HCT116 (cell line): ENCODE results near the gene CACNG6. TPM values are rescaled to one million over a fixed set of nuclear protein-coding genes. Genes with fewer than 3 reads are reported as not detected.

Experiments
- ATAC-seq: fragments of 200-7000 bp; cut with Tn5 transposase; 2 replicates; pipeline ENCODE4 v1.9.1; 2020; ENCODE audit warnings: mild to moderate bottlenecking, moderate library complexity
- BruUV-seq: library from RNA; stranded (reverse); fragments of 400-500 nt; replicated peaks from 2 replicates; lab custom pipeline; 2021; lab: Mats Ljungman, UMichigan
- CTCF ChIA-PET: fragments of 300-600 bp; sonication (Branson Sonifier 250); formaldehyde crosslinking; loops from one replicate; lab custom pipeline; 2021; ENCODE audit warnings: antibody characterized with exemption; lab: Charles Lee
- POLR2A ChIA-PET: fragments of 300-600, 350-600 bp; sonication (Branson Sonifier 250); formaldehyde crosslinking; loops from one replicate; lab custom pipeline; 2021; ENCODE audit warnings: antibody characterized with exemption; lab: Charles Lee
- RAD21 ChIA-PET, 2 experiments: fragments of 300-600 bp; sonication (Branson Sonifier 250); formaldehyde crosslinking; loops; one replicate each; lab custom pipeline; 2023; ENCODE audit warnings: low total read pairs in 2 of 2; ENCODE audit not compliant: uncharacterized antibody in 2 of 2, unreplicated experiment in 2 of 2, low non-redundant PET in 1 of 2; lab: Charles Lee
- DNase-seq: peaks from one replicate; pipeline ENCODE4 v3.0.0-alpha.2; 2010; ENCODE audit warnings: low read depth, low spot score
- H2AFZ ChIP-seq: fragments of 200-600 bp; shearing (Covaris generic), sonication (generic); 2 replicates; pipeline ENCODE4 v1.6.1; 2017; ENCODE audit warnings: low read depth, mixed run types, mixed read lengths, antibody characterized with exemption, low read length; ENCODE audit not compliant: poor library complexity, severe bottlenecking
- H3K27ac ChIP-seq: 2 replicates; pipeline ENCODE4 v1.5.1; 2012; ENCODE audit warnings: low read depth, low read length
- H3K27me3 ChIP-seq: fragments of 200-600 bp; sonication (generic); 2 replicates; pipeline ENCODE4 v1.6.1; 2016; ENCODE audit warnings: mixed run types, low read length, mixed read lengths; ENCODE audit not compliant: insufficient read depth
- H3K36me3 ChIP-seq, 2 experiments: fragments of 200-500 bp in 1 of 2; fragments of 200-600 bp in 1 of 2; sonication (Bioruptor generic) in 1 of 2; sonication (generic) in 1 of 2; 2 replicates each; pipeline versions ENCODE4 v1.5.1 to v1.6.1; 2014 to 2016; ENCODE audit warnings: low read length in 2 of 2, inconsistent platforms in 1 of 2, mixed read lengths in 1 of 2, mixed run types in 1 of 2; ENCODE audit not compliant: insufficient read depth in 2 of 2, control insufficient read depth in 1 of 2
- H3K4me1 ChIP-seq, 2 experiments: fragments of 200-600 bp in 1 of 2; sonication (generic) in 1 of 2; 2 replicates each; pipeline versions ENCODE4 v1.5.1 to v1.6.1; 2012 to 2017; ENCODE audit warnings: low read length in 2 of 2, inconsistent platforms in 1 of 2, mild to moderate bottlenecking in 1 of 2, mixed read lengths in 1 of 2, mixed run types in 1 of 2, moderate library complexity in 1 of 2; ENCODE audit not compliant: insufficient read depth in 2 of 2, control insufficient read depth in 1 of 2
- H3K4me2 ChIP-seq: fragments of 200-600 bp; sonication (generic); 2 replicates; pipeline ENCODE4 v1.6.1; 2017; ENCODE audit warnings: mixed run types, low read length, mixed read lengths
- H3K4me3 ChIP-seq, 2 experiments: fragments of 200-600 bp in 1 of 2; sonication (generic) in 1 of 2; replicated peaks in 1 of 2; 2 replicates each; pipeline ENCODE4 v1.5.1; 2011 to 2016; ENCODE audit warnings: low read length in 2 of 2, control low read depth in 1 of 2, low read depth in 1 of 2, mild to moderate bottlenecking in 1 of 2, mixed read lengths in 1 of 2, mixed run types in 1 of 2
- H3K79me2 ChIP-seq: fragments of 200-600 bp; sonication (generic); 2 replicates; pipeline ENCODE4 v1.6.1; 2017; ENCODE audit warnings: mild to moderate bottlenecking, mixed run types, low read length, moderate library complexity, mixed read lengths; ENCODE audit not compliant: insufficient read depth
- H3K9ac ChIP-seq: fragments of 200-600 bp; sonication (generic); 2 replicates; pipeline ENCODE4 v1.6.1; 2016; ENCODE audit warnings: low read length, mixed read lengths
- H3K9me2 ChIP-seq: fragments of 200-600 bp; sonication (generic), shearing (Covaris generic); 2 replicates; pipeline ENCODE4 v1.6.1; 2017; ENCODE audit warnings: mixed run types, mild to moderate bottlenecking, moderate library complexity; ENCODE audit not compliant: insufficient read depth
- H3K9me3 ChIP-seq, 2 experiments: fragments of 200-500 bp in 1 of 2; fragments of 200-600 bp in 1 of 2; sonication (Bioruptor generic) in 1 of 2; sonication (generic) in 1 of 2; 2 replicates each; pipeline ENCODE4 v1.6.1; 2014 to 2017; ENCODE audit warnings: low read length in 2 of 2, mixed read lengths in 2 of 2, inconsistent platforms in 1 of 2, low read depth in 1 of 2, mild to moderate bottlenecking in 1 of 2, mixed run types in 1 of 2, moderate library complexity in 1 of 2; ENCODE audit not compliant: control insufficient read depth in 1 of 2, insufficient read depth in 1 of 2
- H4K20me1 ChIP-seq: fragments of 200-600 bp; sonication (generic), shearing (Covaris generic); 2 replicates; pipeline ENCODE4 v1.6.1; 2017; ENCODE audit warnings: mixed run types, mild to moderate bottlenecking, moderate library complexity; ENCODE audit not compliant: insufficient read depth
- ATF3 ChIP-seq: IDR thresholded peaks from 2 replicates; pipeline ENCODE4 v1.6.1; 2012
- CBX3 ChIP-seq: IDR thresholded peaks from 2 replicates; pipeline ENCODE4 v1.6.1; 2012; ENCODE audit warnings: low read depth
- CEBPB ChIP-seq: IDR thresholded peaks from 2 replicates; pipeline ENCODE4 v1.6.1; 2012; ENCODE audit warnings: low read depth
- EGR1 ChIP-seq: IDR thresholded peaks from 2 replicates; pipeline ENCODE4 v1.6.1; 2012; ENCODE audit warnings: low read depth
- ELF1 ChIP-seq: IDR thresholded peaks from 2 replicates; pipeline ENCODE4 v1.6.1; 2012; ENCODE audit warnings: low read depth, borderline replicate concordance
- EZH2 ChIP-seq: fragments of 200-600 bp; sonication (generic); IDR thresholded peaks from 2 replicates; pipeline ENCODE4 v1.6.1; 2017; ENCODE audit warnings: antibody characterized with exemption, mixed run types
- EZH2phosphoT487 ChIP-seq: fragments of 200-600 bp; IDR thresholded peaks from 2 replicates; pipeline ENCODE4 v1.6.1; 2018; ENCODE audit warnings: antibody characterized with exemption, borderline replicate concordance
- FOSL1 ChIP-seq: IDR thresholded peaks from 2 replicates; pipeline ENCODE4 v1.6.1; 2012; ENCODE audit warnings: low read depth
- POLR2A ChIP-seq: IDR thresholded peaks from 2 replicates; pipeline ENCODE4 v1.7.0; 2011; ENCODE audit warnings: borderline replicate concordance; ENCODE audit not compliant: insufficient read depth, insufficient read length; ENCODE audit errors: extremely low read depth
- POLR2AphosphoS5 ChIP-seq: IDR thresholded peaks from 2 replicates; pipeline ENCODE4 v1.6.1; 2011; ENCODE audit warnings: mild to moderate bottlenecking, low read depth, low read length, moderate library complexity
- RAD21 ChIP-seq: IDR thresholded peaks from 2 replicates; pipeline ENCODE4 v1.6.1; 2012; ENCODE audit warnings: low read depth, mild to moderate bottlenecking
- SIN3A ChIP-seq: IDR thresholded peaks from 2 replicates; pipeline ENCODE4 v1.6.1; 2012; ENCODE audit warnings: low read depth
- SP1 ChIP-seq: IDR thresholded peaks from 2 replicates; pipeline ENCODE4 v1.6.1; 2012; ENCODE audit warnings: low read depth
- SRF ChIP-seq: IDR thresholded peaks from 2 replicates; pipeline ENCODE4 v1.6.1; 2012; ENCODE audit warnings: low read depth
- TCF7L2 ChIP-seq: IDR thresholded peaks from 2 replicates; pipeline ENCODE4 v1.7.0; 2011; ENCODE audit warnings: borderline replicate concordance, inconsistent platforms; ENCODE audit not compliant: insufficient read depth, insufficient read length; ENCODE audit errors: extremely low read depth
- YY1 ChIP-seq: IDR thresholded peaks from 2 replicates; pipeline ENCODE4 v1.6.1; 2011; ENCODE audit warnings: low read length, low read depth, moderate library complexity, mild to moderate bottlenecking; ENCODE audit not compliant: insufficient replicate concordance; ENCODE audit errors: extremely low read depth
- ZFX ChIP-seq: fragments of 450-650 bp; IDR thresholded peaks from 2 replicates; pipeline ENCODE4 v1.6.1; 2017
- ZNF274 ChIP-seq: fragments of 200-500 bp; sonication (Bioruptor generic); IDR thresholded peaks from 2 replicates; pipeline ENCODE4 v1.6.1; 2014; ENCODE audit warnings: mild to moderate bottlenecking, low read depth, low read length, inconsistent platforms
- intact Hi-C: fragments of 100-400 bp; cut with micrococcal nuclease; formaldehyde crosslinking; loops from 2 replicates; pipeline ENCODE4 v1.10.0; 2022
- total RNA-seq: library from RNA; stranded (reverse); gene quantifications from one replicate; pipeline ENCODE4 v1.2.1, GENCODE V29; 2021; ENCODE audit not compliant: unreplicated experiment
- TF ChIP-seq, protein P1 (sequence below), 3 experiments: fragments of 200-600 bp in 1 of 3; sonication (generic) in 1 of 3; IDR thresholded peaks in 2 of 3; conservative IDR thresholded peaks in 1 of 3; 2 replicates each; pipeline ENCODE4 v1.5.1; 2012 to 2017; ENCODE audit warnings: low read depth in 2 of 3, low read length in 2 of 3, antibody characterized with exemption in 1 of 3, borderline replicate concordance in 1 of 3, control low read depth in 1 of 3, mild to moderate bottlenecking in 1 of 3, mixed read lengths in 1 of 3, mixed run types in 1 of 3, moderate library complexity in 1 of 3; ENCODE audit not compliant: insufficient read depth in 1 of 3
- TF ChIP-seq, protein P2 (sequence below): IDR thresholded peaks from 2 replicates; pipeline ENCODE4 v1.6.1; 2012

The CACNG6 gene
- total RNA-seq, 1 experiment from 2014 or later: 0.15 TPM

DNA sequence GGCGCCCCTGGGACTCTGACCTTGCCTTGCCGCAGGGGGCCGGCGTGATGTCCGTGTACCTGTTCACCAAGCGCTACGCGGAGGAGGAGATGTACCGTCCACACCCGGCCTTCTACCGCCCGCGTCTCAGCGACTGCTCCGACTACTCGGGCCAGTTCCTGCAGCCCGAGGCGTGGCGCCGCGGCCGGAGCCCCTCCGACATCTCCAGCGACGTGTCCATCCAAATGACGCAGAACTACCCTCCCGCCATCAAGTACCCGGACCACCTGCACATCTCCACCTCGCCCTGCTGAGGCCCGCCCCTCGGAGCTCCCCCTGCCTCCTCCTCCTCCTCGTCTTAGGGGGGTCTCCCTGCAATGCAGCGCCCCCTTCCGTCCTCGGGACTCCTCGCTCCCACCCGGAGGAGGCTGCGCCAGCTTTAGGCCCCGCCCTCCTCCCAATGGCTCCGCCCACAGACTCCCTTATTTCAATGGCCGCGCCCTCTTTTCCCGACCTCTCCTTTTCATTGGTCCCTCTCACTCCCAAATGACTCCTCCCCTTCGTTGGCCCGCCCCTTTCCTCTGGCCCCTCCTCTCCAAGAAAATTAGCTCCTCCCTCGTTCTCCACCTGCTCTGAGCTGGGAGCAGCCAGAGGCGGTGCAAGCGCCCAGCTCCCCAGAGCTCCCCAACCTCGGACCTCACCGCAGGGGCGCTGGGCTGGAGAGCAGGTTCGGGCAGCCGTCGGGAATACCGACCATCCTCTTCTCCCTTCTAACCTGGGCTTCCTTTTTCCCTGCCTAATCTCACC lies 49.2 kb upstream of the CACNG6 start:
- H3K36me3 ChIP-seq: no peaks in the 10 kb centered on the region
- ChIA-PET CTCF (no interaction called here), RAD21 (no interaction called here), POLR2A (no interaction called here)
- no peaks in the 10 kb centered on the region for H3K79me2 ChIP-seq
- no peaks in the 10 kb centered on the region for H3K4me1 ChIP-seq
- no peaks in the 10 kb centered on the region for H3K27me3 ChIP-seq
- H3K9me2 ChIP-seq: no peaks in the 10 kb centered on the region
- no peaks in the 10 kb centered on the region for H4K20me1 ChIP-seq
- no peak for TF ChIP-seq EGR1
- TF ChIP-seq TCF7L2: no peak
- TF ChIP-seq POLR2AphosphoS5: no peak
- TF ChIP-seq SIN3A: no peak
- TF ChIP-seq FOSL1: no peak
- TF ChIP-seq SP1: no peak
- ATAC-seq: peak; percentile 67
- H3K9me3 ChIP-seq: no peaks in the 10 kb centered on the region
- H2AFZ ChIP-seq: no peak overlapping the region
- H3K27ac ChIP-seq: no peak overlapping the region
- no peak for DNase-seq
- H3K4me3 ChIP-seq: no peak overlapping the region
- H3K4me2 ChIP-seq: no peak overlapping the region
- no TSS peak for BruUV-seq
- intact Hi-C loops: no loop called here
- no peak overlapping the region for H3K9ac ChIP-seq

- no TSS peak for BruUV-seq
- Histone ChIP-seq H3K4me2 (no peak overlapping the region), H3K9ac (no peak overlapping the region), H4K20me1 (no peaks in the 10 kb centered on the region), H3K9me2 (no peaks in the 10 kb centered on the region), H3K27ac (no peak overlapping the region), H3K4me3 (no peak overlapping the region)
- ATAC-seq: no peak
- CTCF ChIA-PET: no interaction called here
- TF ChIP-seq, protein P1, sequence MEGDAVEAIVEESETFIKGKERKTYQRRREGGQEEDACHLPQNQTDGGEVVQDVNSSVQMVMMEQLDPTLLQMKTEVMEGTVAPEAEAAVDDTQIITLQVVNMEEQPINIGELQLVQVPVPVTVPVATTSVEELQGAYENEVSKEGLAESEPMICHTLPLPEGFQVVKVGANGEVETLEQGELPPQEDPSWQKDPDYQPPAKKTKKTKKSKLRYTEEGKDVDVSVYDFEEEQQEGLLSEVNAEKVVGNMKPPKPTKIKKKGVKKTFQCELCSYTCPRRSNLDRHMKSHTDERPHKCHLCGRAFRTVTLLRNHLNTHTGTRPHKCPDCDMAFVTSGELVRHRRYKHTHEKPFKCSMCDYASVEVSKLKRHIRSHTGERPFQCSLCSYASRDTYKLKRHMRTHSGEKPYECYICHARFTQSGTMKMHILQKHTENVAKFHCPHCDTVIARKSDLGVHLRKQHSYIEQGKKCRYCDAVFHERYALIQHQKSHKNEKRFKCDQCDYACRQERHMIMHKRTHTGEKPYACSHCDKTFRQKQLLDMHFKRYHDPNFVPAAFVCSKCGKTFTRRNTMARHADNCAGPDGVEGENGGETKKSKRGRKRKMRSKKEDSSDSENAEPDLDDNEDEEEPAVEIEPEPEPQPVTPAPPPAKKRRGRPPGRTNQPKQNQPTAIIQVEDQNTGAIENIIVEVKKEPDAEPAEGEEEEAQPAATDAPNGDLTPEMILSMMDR (IDR thresholded peaks at IDR 0.05 in 2 of 3, conservative IDR thresholded peaks at IDR 0.05 in 1 of 3; ENCODE audit: borderline replicate concordance in 1 of 3, insufficient read depth in 1 of 3, low read depth in 2 of 3, low read length in 2 of 3): no peak
- TF ChIP-seq POLR2A (no peak), POLR2AphosphoS5 (no peak), CEBPB (no peak), EZH2 (no peak), ZNF274 (no peak), FOSL1 (no peak), EZH2phosphoT487 (no peak), SP1 (no peak), ATF3 (no peak), CBX3 (no peak), ELF1 (no peak), TCF7L2 (no peak), ZFX (no peak), SRF (no peak), RAD21 (no peak), YY1 (no peak), EGR1 (no peak)
- TF ChIP-seq, protein P2, sequence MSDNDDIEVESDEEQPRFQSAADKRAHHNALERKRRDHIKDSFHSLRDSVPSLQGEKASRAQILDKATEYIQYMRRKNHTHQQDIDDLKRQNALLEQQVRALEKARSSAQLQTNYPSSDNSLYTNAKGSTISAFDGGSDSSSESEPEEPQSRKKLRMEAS: no peak
- TF ChIP-seq, all 23 proteins: peak for 0
- Histone ChIP-seq H3K9me3 (no peaks in the 10 kb centered on the region), H3K27me3 (no peaks in the 10 kb centered on the region), H3K79me2 (no peaks in the 10 kb centered on the region), H3K4me1 (no peaks in the 10 kb centered on the region), H3K36me3 (no peaks in the 10 kb centered on the region), H2AFZ (no peak overlapping the region)
- intact Hi-C loops: no loop called here
- ChIA-PET POLR2A (no interaction called here), RAD21 (no interaction called here)
- no peak for DNase-seq
Measured at GRCh38 chr19:53944416-53944815, 47.0 kb upstream of the CACNG6 start.
